ENCODE measurements around the gene CNTNAP2.

CNTNAP2 gene

DNA sequence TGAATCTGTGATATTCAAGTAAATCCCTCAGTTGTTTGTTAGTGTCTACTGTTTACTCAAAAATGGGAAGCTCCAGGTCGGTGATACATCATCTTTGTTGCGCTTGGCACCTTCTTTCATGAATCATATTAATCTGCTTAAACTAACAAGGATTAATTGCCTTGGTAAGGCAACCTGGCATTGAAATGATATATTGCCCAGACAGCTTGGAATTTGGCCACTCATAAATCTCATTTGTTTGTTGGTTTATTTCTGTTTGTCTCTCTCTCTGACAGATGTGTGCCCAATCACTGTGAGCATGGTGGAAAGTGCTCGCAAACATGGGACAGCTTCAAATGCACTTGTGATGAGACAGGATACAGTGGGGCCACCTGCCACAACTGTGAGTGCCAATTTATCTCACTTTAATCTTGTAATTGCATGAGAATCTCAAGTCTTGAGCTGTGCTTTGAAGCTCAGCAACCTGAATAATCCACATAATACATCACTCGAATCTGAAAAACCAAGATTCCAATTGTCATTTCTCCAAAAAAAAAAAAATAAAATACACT lies 1369.1 kb downstream of the CNTNAP2 start:
- no peak for DNase-seq (ENCODE audit: low read depth)

DNA sequence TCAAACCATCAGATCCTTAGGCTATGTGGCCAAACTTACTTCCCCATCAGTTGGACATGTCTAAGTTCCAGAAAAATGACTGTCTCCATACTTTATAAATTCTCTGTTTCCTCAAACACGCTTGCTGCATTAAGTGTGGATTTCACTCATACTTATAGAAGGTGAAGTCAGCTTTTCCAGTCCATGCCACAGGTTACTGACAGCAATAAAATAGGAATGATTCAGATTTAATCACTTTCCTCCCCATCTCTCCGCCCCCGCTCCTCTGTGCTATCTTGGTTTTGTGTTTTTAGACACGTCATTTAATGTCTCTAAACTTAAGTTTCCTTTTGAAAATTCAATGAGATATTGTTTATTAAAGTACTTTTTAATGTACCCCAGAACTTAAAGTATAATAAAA lies 1376.0 kb downstream of the CNTNAP2 start:
- DNase-seq (ENCODE audit: low read depth), result peak; percentile 54

DNA sequence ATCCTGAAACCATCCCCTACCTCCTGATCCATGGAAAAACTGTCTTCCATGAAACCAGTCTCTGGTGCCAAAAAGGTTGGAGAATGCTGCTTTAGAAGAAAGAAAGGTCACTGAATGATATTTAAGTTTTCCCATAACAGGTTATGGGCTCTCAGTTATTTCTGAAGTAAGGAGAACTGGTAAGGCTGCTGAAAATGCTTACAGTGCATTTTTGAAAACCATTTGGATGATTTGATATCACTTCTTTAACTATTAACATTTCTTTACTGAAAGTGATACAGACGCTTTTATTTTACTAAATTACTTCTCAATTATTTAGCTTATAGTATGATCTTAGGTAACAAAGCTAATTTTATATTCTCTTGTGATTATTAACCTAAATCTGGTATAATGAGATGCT lies 1379.6 kb downstream of the CNTNAP2 start:
- DNase-seq (ENCODE audit: low read depth), result no peak

DNA sequence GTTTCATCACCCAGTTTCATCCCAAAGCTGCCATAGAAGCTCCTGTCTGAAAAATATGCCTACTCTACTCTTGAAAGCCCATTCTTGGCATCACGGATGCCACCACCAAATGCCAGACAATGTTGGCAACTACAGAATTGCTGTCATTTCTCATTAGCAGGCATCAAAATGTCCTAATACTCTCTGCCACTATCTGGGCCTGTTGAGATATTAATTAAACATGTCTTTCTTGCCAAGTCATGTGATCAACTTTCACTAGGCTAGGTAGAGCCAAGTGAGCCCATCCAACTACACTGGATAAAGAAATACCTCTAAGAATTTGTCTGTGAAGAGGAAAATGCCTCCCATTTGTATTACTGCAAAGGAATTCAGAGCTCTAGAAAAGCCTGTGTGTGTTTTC lies 1380.6 kb downstream of the CNTNAP2 start:
- DNase-seq (ENCODE audit: low read depth), result no peak

DNA sequence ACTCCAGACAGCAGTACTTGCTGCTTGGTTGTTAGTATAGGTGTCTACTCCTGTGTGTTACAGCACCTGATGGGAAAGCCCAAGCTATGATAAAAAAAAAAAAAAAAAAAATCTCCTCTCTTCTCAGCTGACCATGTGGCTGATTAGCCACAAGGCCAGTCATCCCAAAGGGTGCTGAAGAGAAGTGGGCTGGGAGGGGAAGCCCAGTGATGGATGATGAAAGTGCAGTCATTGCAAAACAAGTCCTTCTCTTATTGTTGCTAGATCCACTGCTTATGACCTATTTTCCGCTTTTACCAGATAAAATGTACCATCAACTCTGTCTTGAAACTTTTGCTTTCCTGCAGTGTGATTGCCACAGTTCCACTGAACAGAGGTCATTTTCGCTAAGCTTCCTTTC lies 1381.5 kb downstream of the CNTNAP2 start:
- no peak for DNase-seq (ENCODE audit: low read depth)

DNA sequence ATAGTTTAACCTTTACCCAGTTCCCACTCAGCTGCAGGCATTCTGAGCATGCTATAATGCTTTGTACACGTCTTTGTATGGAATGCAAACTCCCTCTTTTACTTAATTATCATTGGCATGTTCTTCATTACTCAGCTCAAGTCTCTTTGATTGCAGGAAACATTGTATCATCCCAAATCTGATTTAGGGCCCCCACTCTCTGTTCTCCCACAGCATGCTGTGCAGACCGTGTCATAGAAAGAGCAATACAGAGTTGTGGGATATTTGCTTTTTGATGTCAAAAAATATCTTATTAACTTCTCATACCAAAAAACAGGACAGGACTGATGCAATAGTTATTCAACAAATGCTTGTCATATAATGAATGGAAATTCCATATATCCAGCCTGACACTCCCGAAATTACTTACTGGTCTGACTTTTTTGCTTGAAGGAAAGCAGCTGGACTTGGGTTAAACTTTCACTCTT lies 1392.5 kb downstream of the CNTNAP2 start:
- DNase-seq (ENCODE audit: low read depth), result peak; percentile 49

DNA sequence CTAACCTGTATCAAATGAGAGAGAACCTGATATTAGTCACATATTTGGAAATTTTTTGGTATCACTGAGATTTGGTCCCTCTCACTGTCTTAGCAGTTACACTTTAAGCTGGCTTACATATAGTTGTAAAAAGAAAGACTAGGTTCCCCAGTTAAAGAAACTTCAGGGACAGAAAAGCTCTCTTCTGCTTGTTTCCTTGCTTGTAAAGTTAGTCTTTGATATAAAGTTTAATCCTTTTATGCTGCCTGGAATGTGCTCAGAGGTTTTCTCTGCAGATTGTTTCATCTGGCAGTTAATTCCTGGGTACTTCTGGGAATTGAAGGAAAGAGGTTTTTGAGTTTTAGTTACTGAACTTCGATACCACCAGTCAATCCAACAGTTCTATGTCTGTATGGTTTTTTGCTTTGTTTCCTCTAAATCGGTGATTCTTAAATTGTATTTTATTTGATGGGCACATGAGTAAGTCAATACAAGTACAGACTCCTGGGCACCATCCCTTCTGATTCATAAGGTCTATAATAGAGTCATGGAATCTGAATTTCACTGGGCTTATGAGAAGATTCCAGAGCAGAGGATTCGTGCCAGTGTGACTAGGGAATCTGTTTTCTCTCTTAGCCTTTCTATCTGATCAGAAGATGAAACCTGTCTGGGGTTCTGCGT lies 1393.1 kb downstream of the CNTNAP2 start:
- DNase-seq (ENCODE audit: low read depth), result peak; percentile 45

DNA sequence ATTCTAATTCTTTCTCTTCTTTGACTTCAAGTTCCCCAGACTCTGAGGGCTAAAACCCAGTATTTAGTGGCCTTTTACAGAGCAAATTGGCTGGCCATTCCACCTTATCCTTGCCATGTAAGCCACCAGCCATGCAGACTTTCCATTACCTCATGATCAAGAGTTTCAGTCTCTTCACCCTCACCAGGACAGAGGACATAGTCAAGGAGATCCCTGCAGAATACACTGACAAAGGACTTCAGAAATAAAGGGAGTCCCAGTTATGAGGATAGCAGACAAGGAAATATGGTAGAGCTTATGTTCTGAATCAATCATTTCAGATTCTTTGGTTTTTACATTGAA lies 1393.6 kb downstream of the CNTNAP2 start:
- DNase-seq (ENCODE audit: low read depth), result no peak

DNA sequence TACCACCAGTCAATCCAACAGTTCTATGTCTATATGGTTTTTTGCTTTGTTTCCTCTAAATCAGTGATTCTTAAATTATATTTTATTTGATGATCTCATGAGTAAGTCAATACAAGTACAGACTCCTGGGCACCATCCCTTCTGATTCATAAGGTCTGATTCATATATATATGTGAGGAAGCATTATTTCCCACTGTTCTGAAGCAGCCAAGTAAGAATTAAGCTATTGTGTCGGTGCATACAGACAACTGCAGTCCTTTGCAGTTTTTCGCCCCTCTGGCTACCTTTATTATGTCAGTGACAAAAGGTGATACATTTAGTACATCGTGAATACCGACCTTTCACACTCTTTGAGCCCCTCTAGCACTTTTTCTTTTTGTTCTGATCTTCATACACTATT lies 1394.3 kb downstream of the CNTNAP2 start:
- DNase-seq (ENCODE audit: low read depth), result peak; percentile 31

DNA sequence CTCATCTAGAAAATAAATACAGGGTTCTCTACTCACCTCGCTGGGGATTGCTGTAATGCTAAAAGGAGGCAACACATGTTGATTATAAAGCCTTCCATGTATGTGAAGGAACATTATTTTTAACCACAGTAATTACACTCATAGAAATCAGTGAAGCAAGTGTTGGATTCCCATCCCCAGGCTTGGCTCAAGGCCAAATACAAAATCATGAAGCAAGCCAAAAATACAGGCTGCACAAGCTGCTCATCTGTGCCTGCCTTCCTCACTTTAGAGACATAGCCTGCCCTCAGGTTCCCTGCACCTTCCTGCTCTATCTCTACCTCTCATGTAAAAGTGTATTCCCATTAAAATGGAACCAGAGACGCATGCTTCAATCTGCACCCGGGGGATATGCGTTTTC lies 1396.8 kb downstream of the CNTNAP2 start:
- DNase-seq (ENCODE audit: low read depth), result no peak

DNA sequence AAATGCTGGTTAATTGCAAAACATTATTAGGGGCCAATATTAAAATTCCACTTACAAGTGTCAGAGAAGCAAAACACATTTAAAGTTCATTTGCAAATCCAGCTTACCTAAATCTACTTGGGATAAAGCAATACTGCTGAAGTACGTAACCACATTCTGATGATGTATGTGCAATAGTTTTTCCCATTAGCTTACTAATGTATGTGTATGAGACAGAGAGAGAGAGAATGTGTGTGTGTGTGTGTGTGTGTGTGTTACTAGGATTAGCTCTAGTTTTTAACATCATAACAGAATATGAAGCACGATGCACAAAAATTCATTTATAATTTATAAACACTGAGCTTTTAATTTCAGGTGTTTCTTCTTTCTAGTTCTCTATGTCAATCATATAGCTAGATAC lies 1399.8 kb downstream of the CNTNAP2 start:
- no peak for DNase-seq (ENCODE audit: low read depth)

DNA sequence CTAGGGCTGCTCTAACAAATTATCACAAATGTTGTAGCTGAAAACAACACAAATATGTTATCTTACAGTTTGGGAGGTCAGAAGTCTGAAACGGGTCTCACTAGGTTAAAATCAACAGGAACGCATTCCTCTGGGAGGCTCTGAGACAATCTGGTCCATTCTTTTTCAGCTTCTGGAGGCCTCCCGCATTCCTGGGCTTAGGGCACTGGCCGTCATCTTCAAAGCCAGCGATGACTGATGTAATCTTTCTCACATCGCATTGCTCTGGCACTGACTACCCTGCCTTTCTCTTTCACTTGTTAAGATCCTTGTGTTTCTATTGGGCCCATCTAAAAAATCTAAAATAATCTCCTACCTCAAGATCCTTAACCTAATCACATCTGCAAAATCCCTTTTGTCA lies 1402.5 kb downstream of the CNTNAP2 start:
- no peak for DNase-seq (ENCODE audit: low read depth)

DNA sequence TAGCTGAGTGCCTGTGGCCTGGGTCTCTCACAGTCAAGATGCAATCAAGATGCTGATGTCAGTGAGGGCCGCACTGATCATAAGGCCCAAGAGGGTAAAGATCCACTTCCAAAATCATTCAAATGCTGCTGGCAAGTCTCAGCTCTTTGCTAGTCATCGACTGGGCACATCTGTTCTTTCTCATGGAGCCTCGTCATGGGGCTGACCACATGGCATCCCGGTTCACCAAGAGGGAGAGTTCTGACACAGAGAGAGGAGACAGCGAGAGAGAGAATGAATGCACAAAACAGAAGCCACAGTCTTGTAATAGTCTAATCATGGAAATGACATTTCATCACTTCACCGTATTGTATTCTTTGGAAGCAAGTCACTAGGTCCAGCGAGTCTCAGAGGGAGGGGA lies 1406.5 kb downstream of the CNTNAP2 start:
- DNase-seq (ENCODE audit: low read depth), result no peak

DNA sequence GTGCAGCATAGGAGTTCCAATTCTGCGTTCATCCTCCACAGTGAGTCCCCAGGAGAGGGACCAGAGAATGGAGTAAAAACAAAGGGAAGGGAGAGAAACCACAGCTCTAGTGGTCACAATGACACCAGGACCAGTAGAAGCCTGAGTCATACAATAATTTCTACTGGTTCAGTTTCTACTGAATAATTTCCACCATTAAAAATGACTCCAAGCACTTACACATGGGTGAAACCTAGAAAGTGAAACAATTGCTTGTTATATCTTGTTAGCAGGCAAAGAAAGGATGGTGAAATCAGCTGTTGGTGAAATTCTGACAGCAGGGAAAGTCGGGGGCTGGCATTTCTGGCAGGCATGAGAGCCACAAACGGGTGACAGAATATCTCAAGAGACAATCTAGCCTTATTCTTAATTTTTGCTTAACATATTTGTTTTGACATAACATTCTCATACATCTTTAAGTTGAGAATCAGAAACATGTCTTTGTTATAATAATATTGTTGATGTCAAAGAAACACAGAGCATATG lies 1408.2 kb downstream of the CNTNAP2 start:
- DNase-seq (ENCODE audit: low read depth), result no peak

DNA sequence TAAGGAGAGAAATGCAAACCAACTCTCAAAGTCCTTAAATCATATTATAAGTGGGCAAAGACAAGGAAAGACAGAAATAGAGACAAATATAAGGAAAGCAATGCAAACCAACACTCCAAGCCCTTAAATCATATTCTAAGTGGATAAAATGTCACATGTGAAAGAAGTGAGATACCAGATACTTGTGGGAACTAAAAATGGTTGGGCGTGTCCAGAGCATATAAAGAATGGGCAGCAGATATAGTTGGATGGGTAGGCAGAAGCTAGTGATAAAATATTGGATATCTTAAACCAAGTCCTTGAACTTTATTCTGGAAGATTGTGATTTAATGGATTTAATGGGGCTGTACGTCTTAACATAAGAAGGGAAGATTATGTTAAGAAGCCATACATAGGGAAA lies 1408.7 kb downstream of the CNTNAP2 start:
- no peak for DNase-seq (ENCODE audit: low read depth)

DNA sequence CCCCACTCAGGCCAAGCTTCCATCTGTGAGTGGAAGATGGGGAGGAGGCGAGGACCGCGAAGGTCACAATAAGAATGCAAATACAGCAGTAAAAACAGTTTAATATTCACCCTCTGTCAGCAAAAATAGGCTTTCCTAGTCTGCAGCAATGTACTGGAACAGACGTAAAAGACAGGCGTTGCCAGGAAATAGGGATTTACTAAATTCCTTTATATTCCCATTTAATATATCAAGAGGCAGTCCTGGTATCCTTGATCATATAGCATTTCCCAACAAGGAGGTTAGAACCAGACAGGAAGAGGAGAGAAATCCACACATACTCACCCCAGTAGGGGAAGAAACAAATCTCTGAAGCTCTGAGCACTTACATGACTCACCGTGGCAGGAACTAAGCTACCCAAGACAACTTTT lies 1419.1 kb downstream of the CNTNAP2 start:
- DNase-seq (ENCODE audit: low read depth), result peak; percentile 36

DNA sequence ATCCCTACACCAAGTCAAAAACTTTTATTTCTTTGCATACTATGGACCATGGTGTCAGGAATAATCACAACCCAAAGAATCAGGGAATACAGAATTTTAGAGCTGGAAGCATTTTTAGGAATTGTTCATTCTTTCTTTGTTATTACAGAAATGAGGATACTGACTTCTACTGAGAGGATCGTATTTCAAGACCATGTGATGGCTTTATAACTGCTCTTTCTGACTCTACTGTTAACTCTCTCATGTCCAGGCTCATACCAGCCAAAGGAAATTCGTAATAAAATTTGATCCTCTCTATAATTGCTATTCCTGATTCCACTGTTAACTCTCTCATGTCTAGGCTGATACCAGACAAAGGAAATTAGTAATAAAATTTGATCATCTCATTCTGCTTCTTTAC lies 1423.1 kb downstream of the CNTNAP2 start:
- no peak for DNase-seq (ENCODE audit: low read depth)

DNA sequence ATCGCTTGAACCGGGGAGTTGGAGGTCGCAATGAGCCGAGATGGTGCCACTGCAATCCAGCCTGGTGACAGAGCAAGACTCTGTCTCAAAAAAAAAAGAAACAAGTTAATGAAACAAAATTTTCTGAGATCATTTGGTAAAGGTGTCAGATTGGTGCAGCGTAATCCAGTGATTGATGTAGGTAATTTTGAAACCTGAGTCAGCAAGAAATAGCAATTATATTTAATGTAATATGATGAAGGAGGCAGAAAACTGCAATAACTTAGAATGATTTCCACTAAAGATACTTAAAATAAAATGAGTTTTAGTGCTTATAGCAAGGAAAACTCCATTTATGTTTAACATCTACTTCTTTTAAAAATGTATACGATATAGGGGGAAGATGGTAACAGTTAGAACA lies 1424.1 kb downstream of the CNTNAP2 start:
- no peak for DNase-seq (ENCODE audit: low read depth)

DNA sequence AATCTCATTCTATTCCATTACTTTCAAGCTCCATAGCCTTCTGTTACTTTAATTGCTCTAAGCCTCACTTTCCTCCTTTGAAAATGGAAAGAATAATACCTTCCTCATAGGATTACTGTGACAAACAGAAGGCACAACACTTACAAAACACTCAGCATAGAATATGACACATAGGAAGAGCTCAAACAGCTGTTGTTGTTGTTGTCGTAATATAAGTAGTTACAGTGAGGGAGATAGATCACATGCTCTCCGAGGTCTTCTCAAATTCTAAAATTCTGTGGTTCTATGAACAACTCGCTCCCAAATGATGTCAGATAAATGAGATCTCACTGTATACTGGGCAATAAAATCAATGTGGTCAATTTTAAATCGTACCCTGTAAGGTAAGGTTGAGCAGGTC lies 1424.7 kb downstream of the CNTNAP2 start:
- DNase-seq (ENCODE audit: low read depth), result no peak

DNA sequence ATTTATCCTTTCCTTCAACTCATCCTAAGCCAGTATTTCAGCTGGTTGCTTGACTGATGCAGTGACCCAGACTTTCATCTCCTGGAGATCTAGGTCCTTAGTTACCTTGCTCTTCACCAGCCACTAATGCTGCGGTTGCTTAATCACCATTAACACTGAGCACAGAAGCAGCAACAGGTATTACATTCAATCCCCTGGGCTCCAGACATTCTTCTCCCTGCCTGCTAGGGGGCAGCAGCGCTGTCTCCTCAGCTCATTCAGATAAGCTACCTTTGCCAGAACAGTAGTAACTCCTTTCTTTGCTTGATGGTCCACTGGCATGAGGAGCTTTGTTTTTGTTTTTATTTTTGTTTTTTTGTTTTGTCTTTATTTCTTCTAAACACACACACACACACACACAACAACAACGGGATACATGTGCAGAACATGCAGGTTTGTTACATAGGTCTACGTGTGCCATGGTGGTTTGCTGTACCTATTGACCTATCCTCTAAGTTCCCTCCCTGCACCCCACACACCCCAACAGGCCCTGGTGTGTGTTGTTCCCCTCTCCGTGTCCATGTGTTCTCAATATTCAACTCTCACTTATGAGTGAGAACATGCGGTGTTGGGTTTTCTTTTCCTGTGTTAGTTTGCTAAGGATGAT lies 1430.8 kb downstream of the CNTNAP2 start:
- no peak for DNase-seq (ENCODE audit: low read depth)

DNA sequence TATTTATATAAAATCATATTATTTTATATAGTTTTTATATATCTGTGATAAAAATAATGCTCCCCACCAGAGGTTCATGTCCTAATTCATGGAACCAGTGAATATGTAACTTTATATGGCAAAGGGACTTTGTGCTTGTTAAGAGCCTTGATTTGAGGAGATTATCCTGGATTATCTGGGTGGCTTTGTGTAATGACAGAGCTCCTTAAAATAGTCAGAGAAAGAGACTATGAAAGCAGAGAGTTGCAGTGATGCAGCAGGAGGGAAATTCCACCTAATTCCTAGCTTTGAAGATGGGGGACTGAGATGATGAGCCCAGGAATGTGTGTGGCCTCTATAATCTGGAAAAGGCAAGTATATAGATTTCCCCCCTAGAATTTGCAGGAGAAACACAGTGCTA lies 1439.7 kb downstream of the CNTNAP2 start:
- no peak for DNase-seq (ENCODE audit: low read depth)

DNA sequence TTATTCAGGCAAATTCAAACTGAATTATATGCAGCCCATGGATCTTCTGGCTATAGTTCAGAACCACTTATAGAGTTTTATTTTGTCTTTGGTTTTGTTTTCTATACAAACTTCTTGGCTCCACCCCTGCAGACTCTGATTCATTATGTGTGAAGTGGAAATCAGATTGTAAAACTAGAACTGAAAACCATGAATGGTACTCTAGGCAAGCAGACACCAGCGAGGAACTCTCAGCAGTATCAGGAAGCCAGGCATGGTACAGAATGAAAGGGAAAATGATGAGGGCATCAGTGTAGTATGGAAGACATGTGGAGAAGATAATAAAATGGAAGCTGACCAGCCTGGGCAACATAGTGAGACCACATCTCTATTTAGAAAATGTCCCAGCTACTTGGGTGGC lies 1447.1 kb downstream of the CNTNAP2 start:
- DNase-seq (ENCODE audit: low read depth), result no peak

DNA sequence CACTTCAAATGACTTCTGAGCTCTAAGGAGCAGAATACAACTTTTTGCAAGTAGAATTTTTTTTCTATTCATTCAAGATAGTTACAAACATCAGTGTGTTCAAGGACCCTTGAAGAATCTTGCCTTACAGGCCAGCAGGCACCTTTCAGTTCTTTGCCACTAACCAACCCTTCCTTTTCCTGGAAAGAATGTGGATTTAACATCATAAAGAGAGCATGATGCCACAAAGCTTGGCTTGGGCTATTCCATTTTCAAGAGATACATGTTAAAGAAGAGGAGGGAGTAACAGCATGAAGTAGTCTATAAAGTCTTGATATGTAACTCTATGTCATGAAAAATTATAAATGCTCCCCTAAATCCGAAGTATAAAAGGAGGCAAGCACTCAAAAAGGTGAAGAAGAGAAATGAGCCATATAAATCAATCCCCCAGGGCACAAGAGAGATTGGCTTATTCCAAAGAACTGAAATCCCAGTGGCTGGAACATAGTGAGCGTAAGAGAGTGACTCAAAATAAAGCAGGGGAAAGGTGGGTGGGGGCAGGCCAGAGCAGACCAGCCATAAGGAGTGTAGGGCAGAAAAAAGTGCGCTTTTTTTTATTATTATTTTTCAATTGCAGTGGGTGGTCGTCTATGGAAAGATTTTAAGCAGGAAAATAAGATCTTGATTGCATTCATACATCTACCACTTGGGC lies 1448.3 kb downstream of the CNTNAP2 start:
- no peak for DNase-seq (ENCODE audit: low read depth)

Measured in EH (cell line).